NB4 (cell line): ENCODE measurements around the gene C1QTNF8.

Experiments
- MYC ChIP-seq: IDR thresholded peaks from 2 replicates; pipeline ENCODE4 v1.6.1; 2011; ENCODE audit warnings: low read depth, low read length
- POLR2A ChIP-seq: IDR thresholded peaks from 2 replicates; pipeline ENCODE4 v1.6.1; 2011; ENCODE audit warnings: mild to moderate bottlenecking; ENCODE audit not compliant: insufficient read length; ENCODE audit errors: extremely low read depth
- TF ChIP-seq, protein P1 (sequence below): IDR thresholded peaks from one replicate; pipeline ENCODE4 v1.5.1; 2012; ENCODE audit warnings: low read depth, low read length
- TF ChIP-seq, protein P2 (sequence below): IDR thresholded peaks from 2 replicates; pipeline ENCODE4 v1.6.1; 2011; ENCODE audit warnings: low read depth, low read length

DNA sequence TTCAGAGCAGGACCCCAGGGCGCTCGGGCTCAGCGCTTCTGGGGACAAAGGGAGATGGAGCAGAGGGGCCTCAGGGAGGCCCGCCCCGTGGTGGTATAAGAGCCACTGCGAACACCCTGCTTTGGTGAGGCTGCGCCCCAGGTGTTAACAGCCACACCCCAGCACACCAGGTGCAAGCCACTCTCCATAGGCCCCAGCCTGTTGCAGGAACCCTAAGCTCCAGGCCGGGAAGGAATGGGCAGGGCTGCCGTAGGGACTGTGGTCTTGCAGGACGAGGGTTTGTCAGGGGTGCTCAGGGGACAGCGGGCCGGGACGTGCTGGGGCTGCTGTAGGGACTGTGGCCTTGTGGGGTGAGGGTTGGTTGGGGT lies 40.5 kb downstream of the C1QTNF8 start:
- TF ChIP-seq POLR2A (no peak), MYC (no peak)
- TF ChIP-seq, protein P1, sequence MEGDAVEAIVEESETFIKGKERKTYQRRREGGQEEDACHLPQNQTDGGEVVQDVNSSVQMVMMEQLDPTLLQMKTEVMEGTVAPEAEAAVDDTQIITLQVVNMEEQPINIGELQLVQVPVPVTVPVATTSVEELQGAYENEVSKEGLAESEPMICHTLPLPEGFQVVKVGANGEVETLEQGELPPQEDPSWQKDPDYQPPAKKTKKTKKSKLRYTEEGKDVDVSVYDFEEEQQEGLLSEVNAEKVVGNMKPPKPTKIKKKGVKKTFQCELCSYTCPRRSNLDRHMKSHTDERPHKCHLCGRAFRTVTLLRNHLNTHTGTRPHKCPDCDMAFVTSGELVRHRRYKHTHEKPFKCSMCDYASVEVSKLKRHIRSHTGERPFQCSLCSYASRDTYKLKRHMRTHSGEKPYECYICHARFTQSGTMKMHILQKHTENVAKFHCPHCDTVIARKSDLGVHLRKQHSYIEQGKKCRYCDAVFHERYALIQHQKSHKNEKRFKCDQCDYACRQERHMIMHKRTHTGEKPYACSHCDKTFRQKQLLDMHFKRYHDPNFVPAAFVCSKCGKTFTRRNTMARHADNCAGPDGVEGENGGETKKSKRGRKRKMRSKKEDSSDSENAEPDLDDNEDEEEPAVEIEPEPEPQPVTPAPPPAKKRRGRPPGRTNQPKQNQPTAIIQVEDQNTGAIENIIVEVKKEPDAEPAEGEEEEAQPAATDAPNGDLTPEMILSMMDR = no peak
- TF ChIP-seq, protein P2, sequence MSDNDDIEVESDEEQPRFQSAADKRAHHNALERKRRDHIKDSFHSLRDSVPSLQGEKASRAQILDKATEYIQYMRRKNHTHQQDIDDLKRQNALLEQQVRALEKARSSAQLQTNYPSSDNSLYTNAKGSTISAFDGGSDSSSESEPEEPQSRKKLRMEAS = no peak
